Measurements from ENCODE around the gene DOCK1.
A peak's percentile ranks its signal among the peaks of the same experiment; 100 is the strongest.

DOCK1 gene

DNA sequence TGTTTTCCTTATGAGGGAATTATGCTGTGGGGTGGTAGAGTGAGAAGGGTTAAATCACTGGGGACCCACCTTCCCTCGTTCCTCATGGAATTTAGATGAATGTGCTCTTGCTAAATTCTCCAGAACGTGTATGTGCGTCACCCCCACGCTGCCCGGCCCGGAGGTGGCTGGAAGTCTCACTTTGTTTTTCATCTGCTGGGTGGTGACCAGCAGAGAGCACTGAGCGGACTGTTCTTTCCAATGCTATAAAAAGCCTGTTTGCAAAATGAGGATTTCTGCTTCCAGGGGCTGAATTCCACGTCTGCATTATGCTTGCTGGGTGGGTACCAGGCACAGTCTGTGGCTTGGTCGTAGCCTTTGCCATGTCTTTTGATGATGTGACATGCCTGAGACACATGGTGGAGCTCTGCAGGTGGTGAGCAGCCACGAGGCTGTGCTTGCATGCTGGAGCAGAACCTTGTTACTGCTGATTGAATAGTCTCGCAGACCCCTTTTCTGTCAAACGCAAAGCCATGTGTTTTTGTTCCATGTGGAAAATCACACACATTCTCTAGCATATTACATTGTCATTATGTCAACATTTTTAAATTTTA lies 323.1 kb downstream of the DOCK1 start:
- peak; percentile 2 for DNase-seq

DNA sequence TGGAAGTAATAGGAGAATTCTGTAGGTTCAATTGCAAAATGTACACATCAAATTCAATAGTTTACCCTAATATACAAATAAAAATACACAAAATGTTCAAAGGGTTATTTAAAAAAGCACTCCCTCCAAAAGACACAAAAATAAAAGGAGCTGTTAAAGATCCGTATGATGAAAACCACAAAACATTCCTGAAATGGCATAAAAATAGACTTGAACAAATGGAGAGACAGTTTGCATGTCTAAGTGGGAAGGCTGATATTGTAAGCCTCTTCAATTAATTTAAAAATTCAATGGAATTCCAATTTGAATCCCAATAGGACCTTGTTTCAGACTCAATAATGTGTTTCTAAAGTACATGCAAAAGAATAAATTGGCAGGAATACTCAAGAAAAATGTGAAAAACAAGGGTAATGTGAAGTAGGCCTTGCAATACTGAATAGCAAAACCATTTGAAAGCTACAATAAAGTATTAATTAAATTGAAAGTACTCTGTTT lies 329.1 kb downstream of the DOCK1 start:
- peak; percentile 19 for DNase-seq

DNA sequence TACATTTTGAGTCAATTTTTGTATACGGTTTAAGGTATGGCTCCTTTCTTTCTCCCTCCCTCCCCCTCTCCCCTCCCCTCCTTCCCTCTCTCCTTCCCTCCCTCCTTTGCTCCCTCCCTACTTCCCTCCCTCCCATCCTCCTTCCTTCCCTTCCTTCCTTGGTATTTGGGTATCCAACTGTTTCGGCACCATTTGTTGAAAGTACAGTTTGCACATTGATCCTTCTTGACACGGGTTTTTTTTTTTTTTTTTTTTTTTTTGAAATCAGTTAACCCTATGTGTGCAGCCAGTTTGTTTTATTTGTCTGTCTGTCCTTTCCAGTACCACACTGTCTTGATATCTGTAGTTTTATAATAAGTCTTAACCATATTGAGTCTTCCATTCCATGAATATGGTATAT lies 331.0 kb downstream of the DOCK1 start:
- DNase-seq, result no peak

DNA sequence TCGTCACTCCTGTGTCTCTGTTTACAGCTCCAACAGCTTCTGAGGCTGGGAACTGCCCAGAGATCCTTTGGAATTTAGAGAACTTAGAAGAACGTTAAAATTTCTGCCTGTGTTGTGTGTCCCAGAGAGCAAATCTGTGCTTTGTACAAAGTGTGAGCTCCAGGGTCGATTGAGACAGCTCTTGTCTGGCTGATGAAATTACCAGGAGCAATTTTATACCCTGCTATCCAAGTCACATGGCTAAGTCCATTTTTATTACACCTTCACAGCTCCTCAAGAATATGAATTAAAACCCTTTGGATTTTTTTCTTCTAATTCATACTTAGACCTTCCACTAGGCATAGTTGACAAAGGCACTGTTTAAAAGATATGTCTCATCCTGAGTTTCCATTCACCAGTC lies 337.7 kb downstream of the DOCK1 start:
- no peak for DNase-seq

DNA sequence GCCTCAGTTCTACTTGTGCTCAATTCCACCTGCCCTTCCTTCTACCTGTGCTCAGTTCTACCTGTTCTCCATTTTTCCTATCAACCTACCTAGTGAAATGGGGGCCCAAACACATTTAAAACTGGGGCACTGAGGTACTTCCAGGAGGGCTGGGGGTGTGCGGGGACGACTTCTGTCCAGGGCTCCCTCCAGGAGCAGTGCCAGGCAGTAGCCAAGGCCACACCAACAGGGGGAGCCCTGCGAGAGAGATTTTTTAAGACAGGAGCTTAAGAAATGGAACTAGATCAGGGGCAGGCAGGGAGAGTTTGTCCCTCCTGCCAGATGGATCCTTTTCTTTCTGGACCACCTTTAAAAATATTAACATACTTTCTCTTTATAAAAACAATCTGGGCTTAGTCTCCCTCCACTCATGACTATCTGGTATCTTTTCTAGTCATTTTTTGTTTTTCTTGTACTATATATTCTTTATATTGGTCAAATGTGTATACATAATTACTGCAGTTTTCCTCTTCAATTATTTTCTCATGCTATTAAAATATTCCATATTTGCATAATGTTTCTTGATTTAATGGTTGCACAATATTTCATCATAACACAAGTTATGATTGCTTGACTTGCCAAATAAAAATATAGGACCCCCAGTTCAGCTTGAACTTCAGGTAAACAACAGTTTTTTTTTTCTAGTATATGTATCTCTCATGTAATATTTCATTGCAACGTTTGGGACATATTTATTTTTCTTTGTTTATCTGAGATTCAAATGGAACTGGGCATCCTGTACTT lies 338.5 kb downstream of the DOCK1 start:
- peak; percentile 40 for DNase-seq

DNA sequence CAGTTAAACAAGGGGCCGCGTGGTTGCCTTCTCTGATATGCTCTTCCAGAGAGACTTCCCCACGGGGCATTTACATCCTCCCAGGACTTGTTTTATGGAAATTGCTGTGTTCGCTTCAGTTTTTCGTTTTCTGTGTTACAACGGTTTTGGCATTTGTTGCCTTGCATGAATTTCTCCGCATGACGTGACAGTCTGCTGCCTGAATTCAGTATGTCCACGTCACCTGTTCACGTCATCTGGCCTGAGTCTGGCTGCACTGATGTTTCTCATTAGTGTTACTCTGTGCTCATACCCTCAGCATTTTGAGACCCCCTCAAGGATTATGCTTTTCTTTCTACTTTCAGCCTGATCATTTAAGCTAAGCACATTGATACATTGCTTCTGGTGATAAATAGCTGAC lies 340.2 kb downstream of the DOCK1 start:
- no peak for DNase-seq

DNA sequence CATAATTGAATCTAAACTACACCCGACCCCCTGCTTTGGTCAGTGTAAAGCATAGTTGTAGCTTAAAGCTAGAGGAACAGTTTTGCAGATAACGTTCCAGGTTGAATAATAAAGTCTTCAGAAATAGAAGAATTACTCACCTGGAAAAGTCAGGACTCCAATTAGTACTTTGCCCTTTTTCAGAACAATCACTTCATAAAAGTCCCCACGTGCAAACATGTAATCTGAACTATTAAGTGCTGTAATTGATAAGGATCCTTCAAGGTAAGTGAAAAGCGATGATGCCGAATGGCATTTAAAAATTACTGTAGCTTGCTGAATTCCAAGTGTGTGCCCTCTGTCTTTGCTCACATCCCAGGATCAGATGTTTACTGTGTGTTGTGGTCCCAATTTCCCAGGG lies 344.8 kb downstream of the DOCK1 start:
- no peak for DNase-seq

DNA sequence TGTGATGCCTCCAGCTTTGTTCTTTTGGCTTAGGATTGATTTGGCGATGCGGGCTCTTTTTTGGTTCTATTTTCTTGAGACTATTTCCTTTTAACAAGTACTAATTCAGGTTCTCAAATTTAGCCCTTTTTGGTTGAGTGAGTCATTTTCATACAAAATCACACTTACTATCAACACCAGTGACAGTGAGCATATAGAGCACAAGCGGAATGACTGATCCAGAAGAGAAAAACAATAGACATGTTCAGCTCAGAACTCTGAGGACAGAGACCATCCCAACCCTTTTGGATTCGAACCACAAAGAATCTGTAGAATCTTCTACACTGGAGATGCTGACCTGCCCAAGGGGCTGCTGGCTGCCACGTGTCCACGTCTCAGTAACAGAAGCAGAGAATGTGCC lies 347.6 kb downstream of the DOCK1 start:
- DNase-seq, result no peak

DNA sequence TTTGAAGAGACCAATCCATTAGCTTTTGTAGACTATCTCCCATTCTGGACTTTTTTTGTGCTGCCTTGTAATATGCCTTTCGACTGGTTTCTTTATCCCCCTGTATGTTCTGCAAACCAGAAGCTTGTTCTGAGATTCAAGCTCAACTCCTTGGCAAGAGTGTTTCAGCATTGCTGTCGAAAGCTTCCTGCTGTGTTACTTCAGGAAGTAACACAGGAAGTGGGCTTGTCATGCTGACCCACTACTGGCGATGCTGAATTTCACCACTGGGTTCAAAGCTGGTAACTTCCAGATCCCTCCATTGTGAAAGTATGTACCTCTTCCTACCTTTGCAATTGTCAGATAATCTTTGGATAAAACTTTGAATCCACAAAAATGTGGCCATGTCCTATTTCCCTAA lies 349.0 kb downstream of the DOCK1 start:
- peak; percentile 5 for DNase-seq

DNA sequence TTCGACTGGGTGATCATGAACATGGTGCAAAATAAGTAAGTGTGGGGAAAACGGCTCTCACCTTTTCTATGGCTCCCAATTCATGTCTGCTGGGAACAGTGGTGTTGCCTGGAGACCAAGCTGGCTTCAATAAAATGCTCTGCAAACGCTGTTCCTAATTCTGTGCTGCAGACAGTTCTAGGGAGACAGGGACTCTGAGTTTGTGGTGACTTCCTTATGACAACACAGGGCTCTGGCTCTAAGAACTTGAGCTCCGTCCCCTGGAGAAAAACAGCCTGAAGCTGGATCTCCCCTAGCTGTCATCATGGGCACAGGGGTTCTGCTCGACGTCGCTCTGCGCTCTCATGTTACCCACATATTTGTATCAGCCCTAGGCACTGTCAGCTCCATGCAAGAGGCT lies 352.2 kb downstream of the DOCK1 start:
- DNase-seq, result no peak

DNA sequence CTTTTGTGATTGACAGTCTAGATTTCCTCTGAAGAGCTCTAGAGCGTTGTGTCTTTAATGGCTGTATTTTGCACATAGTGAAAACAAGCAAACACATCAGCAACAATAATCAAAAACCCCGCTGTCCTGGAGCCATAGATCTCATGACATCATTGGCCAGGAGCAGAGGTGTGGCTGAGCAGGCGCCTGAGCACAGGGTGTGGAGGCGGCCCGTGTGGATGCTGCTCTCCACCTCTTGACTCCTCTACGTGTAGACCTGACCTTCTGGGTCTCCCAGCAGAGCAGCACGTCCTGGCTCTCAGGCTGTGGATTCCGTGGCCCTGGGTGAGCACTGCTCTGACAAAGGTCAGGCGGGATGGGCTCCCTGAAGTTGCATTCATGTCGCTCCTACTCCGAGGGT lies 354.1 kb downstream of the DOCK1 start:
- DNase-seq, result no peak

DNA sequence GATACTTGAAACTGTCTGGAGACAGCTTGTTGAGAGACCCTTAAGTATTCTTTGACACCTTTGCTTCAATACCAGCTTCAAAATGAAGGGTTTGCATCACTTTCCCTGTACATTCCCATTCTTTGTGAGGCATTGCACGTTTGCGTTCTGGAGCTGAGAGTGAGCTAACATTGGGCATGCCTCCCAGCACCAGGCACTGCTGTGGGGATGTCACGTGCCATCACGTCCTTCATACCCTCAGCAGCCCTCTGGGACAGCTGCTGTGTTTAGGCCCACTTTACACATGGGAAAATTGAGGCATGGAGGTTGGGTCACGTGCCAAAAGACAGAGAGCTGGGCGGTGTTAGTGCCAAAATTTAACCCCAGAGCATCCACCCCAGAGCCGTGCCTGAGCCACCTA lies 357.4 kb downstream of the DOCK1 start:
- DNase-seq, result no peak

DNA sequence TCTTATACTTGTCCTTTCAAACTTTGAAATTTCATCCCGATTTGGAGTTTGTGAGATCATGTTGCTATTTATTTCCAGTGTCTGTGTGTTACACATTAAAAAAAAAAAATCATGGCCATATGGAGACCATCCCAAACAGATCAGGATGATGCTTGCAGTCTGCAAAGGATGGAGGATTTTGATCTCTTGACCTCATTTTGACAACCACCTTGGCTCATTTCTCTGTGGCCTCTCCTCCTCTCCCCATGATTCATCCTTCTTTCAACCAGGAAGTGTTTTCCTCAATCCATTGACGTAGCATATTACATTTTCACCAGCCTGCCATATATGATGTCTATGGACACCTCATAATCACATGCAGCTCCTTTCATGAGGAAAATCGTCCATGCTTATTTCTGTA lies 360.1 kb downstream of the DOCK1 start:
- no peak for DNase-seq

DNA sequence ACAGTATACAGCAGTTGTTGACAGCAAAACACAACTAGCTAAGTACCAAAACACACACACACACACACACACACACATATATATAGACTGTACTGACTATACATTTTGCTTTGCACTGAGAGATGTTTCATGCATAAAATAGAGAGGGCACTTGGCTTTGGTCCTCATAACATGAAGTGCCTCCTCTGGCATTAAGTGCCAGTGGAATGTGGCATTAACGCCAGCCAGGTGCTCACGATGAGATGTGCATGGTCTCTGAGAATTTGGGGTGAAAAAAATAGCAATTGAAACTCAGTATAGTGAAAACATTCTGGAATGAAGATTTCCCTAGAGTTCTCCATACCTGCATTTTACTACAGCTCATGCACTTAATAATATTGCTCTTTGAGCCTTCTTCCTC lies 361.2 kb downstream of the DOCK1 start:
- DNase-seq, result no peak

DNA sequence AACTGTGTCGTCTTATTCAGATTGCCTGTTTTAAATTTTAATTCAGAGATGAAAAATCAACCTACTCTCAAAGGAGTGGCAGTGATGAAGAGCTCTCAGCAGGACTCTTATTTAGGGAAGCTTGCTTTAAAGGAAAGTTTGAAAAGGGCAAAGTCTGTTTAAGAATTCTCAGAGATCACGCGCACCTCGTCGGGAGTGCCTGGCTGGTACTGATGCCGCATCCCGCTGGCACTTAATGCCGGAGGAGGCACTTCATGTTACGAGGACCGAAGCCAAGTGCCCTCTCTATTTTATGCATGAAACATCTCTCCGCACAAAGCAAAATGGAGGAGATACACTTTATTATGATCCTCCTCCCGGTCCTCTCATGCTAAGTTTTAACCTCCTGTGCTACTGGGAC lies 362.2 kb downstream of the DOCK1 start:
- no peak for DNase-seq

DNA sequence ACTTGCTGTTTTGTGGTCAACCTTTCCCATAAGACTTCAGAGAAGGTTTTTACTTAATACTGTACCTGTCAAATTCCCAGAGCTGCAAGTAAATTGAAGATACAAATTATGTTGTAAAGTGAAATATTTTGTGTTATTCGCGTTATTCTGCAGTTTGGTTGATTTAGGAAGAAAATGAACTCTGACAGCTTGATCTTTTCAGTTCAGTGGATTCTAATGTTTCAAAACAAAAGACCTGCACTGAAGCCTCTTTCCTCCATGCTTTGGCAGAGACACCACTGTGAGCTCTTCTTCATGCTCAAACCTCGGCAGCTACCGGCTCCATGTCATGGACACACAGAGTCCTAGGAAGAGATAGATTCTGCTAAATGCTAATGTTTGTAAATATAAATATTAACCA lies 366.8 kb downstream of the DOCK1 start:
- DNase-seq, result no peak

DNA sequence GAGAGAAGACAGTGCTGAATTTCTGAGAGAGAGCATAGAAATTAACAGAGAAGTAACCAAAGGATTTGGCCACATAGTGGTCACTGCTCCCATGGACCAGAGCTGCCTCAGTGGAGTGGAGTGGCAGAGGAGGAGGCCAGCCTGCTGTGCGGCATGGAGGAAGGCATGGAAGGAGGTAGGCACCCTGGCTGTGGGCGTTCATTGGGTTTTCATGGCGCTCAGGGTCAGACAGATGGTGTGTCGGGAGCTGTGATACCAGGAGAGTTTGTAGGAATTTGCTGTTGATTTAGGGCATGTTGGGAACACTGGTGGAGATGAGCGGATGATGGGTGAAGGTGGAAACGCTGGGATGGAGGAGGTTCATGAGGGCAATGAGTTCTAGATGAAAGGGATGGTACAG lies 370.0 kb downstream of the DOCK1 start:
- no peak for DNase-seq

DNA sequence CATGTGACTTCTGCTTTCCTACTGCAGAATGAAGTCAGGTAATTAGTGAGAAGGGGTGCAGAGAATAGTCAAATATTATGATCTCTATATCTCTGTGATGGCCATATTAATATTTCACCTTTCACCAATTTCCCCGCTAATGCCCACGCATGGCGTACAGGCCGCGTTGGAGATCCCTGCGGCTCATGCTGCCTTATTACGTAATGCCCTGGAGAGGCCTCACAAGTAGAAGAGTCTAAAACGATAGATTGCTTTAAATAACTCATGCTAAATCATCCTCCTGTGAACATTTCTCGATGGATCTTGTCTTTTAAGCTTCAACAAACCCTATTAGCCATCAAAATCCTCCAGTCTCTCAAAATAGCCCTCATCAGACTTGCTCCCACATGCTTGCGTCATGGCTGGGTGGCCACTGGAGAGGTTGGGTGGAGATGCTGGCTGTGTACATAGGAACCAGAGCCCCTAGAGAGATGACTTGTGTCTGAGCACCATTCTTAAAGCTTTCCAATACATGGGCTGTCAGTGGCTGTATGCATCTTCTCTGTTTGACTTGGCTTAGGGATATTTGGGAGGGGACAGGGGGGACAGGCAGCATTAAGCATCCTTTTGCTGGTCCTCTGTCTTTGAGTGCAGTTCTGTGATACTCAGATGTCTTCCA lies 370.7 kb downstream of the DOCK1 start:
- DNase-seq, result no peak

DNA sequence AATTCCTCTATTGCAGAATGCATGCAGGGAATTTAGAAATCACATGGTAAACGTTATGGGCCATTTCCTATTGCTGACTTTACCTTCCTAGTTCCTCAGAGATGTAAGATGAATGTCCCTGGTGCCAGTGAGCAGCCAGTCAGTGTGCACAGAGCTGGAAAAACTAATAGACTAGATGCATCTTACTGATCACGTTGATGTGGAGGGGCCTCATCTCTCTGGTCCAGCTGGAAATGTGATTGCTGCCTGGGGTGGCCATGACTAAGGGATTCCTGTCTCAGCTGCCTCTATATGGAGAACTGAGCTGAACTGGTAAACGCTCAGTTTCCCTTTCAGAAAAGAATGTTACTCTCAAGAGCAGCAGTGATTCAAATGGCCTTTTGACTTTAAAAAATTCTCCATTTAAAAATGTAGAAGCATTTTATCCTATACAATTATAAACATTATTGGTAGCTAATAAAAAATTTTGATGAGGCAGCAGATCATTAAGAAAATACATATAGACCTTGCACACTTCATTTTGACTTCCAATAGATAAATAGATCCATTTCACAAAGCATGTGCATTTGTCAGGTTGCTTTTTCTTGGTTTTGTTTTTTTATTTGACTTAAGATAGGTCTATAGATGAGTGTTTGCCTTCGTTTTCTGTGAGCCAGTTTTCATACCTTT lies 371.7 kb downstream of the DOCK1 start:
- no peak for DNase-seq

DNA sequence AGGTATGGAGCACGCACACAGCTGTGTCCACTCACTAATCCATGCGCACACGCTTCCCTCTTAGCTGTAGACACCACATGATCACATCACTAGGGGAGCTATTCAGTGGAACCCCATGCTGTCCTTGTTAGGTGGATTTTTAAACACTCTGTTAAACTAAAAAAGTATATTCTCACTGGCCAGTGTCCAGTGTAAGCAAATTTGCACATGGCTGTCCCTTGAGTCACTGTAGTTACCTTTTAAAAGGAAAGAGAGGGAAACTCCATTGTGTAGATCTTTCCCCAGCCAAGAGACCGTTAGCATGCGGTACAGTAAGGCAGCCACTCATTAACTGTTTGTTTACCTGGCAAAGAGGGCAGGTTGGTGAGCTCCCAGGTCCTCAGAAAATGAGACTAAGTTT lies 372.8 kb downstream of the DOCK1 start:
- peak; percentile 14 for DNase-seq

DNA sequence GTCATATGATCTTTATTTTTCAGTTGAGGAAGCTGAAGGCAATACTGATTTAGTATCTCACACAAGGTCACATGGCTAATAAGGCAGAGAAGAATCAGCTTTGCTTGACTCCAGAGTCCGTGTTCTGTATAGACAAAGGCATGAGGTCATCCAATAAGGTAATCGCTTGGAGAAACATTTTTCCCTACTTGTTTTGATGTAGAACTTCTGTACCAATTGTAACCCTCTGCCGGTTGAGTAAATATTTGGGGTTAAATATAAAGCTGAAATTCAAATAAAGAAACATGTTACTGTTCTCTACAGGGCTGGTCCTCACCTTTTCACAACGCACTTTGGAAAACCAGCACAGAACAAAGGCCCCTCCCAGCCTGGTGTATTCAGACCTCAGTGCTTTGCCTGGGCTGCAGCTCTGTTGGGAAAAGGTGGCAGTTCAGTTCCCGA lies 374.1 kb downstream of the DOCK1 start:
- no peak for DNase-seq

DNA sequence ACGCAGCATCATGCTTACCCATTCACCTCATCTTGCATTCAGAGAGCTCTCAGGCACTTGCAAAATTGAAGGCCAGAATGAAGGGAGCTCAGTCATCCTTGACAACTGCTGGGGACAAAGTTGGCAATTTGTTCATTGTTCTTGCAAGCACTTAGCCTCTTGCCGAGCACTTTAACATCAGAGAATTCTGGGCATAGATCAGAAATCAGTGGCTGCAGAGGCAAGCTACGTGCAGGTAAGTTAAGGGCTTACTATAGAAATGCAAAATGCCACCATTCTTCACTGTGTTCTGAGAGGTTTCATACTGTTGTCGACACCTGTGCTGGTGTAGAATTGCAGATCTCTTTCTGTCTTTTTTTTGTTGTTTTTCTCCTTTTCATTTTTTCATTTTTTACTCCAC lies 375.2 kb downstream of the DOCK1 start:
- DNase-seq, result no peak

DNA sequence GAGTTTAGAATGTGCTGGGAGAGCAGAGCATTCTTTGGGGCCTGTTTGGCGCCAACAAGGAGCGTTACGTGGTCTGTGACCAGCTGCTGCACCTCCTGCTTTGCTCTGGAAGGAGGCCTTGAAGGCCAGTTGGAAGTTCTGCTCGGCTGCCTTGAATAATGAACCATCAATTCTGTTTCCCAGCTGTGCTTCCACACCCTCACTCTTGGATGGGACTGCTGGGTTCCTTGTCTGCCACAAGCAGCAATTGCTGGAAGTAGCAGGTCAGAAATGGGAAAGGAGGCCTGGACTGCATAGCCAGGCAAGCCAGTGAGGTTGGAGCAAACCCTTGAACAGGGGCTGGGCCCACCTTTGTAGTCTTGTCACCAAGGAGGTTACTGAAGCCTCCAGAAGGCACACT lies 377.8 kb downstream of the DOCK1 start:
- DNase-seq, result no peak
